ENCODE data around the gene HOGA1.
"Not testable (repeated sequence)": the region's sequence is repeated elsewhere in the genome, so short reads cannot be mapped to it uniquely, and the experiment has no call there.

The HOGA1 gene

DNA sequence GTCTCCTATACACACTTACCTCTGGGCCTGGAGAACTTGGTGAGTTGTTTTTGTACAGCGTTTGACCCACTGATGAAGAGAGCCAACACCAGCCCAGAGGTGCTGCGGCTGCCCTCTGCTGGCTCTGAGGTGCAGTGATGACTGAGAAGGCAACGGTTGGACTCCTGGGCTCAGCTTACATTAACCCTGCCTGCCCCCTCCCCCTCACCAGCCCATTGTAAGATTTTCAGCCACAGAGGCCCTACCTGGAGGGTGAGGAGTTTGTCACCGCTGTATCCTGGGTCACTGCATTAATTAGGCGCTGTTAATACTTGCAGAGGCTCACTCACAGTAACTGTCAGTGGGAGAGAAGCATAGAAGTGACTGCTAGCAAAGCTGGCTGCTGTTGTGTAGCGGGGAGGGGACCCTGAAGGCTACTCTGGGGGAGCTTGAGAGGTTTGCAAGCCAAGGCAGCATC lies 30.6 kb upstream of the HOGA1 start:
- peak; percentile 50 for DNase-seq (ENCODE audit: extremely low spot score, insufficient read length, low read depth)
- FAIRE-seq: peak; percentile 88

DNA sequence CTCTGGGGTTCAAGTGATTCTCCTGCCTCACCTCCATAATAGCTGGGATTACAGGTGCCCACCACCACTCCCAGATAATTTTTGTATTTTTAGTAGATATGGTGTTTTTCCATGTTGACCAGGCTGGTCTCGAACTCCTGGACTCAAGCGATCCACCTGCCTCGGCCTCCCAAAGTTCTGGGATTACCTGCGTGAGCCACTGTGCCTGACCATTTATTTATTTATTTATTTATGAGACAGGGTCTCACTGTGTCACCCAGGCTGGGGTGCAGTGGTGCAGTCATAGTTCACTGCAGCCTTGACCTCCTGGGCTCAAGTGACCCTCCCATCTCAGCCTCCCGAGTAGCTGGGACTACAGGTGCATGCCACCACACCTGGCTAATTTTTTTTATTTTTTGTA lies 29.9 kb upstream of the HOGA1 start:
- FAIRE-seq; DNase-seq (ENCODE audit: extremely low spot score, insufficient read length, low read depth): not testable (repeated sequence)

DNA sequence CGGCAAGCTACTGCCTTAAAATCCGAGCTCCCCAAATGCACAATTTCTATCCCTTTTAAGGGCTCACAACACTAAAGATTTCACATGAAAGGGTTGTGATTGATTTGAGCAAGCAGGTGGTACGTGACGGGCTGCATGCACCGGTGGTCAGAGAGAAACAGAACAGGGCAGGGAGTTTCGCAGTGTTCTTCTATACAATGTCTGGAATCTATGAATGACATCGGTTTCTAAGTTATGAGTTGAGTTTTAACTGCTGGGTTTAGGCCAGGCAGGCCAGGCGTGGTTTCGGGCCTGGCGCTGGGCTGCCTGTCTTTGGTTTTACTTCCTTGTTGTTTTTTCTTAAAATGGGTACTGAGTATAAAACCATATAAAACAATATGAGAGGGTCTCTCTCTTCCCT lies 28.6 kb upstream of the HOGA1 start:
- not testable (repeated sequence) for DNase-seq (ENCODE audit: extremely low spot score, insufficient read length, low read depth)
- FAIRE-seq: peak; percentile 74

DNA sequence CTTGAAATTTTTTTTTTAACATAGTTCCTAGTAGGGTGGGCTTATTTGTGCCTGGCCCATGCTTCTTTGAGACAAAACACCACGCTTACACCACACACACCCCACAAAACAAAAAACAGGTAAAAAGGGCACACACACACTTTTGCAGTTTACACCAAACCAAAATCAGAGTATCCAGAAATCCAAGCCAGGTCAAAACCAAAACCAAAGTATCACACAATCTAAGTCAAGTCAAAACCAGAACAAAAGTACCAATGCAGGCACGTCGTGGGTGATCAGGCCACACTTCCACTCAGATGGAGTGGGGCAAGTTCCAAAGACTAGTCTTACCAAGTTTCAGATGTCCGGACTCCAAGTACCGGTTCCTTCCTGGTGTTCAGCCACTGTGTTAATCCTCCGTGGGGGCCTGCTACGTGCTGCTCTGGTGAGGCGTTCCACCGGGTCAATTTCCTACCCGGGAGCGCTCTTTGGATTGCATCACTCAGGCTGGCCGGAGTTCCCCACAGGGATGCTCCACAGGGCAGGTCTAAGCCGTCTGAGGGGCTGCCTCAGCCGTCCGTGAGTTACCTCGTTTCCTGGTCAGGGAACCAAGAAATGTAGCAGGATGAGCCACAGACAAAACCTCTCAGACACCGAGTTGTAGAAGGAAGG lies 23.3 kb upstream of the HOGA1 start:
- FAIRE-seq; DNase-seq (ENCODE audit: extremely low spot score, insufficient read length, low read depth): not testable (repeated sequence)

DNA sequence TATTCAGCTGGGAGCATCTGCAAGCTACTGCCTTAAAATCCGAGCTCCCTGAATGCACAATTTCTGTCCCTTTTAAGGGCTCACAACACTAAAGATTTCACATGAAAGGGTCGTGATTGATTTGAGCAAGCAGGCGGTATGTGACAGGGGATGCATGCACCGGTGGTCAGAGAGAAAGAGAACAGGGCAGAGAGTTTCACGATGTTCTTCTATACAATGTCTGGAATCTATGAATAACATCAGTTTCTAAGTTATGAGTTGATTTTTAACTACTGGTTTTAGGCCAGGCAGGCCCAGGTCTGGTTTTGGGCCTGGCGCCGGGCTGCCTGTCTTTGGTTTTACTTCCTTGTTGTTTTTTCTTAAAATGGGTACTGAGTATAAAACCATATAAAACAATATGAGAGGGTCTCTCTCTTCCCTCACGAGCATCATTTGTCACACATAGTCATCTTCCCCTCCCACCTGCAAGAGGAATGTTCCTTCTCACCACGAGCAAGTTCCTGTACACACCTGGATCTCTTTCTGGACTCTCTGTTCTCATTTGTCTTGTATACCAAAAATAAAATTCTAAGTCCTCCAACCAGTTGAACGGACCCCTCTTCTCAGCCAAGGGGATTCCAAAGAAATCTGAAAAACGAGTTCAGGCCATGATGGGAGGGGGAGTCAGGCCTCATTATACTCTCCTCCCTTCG lies 22.7 kb upstream of the HOGA1 start:
- peak; percentile 33 for FAIRE-seq
- DNase-seq (ENCODE audit: extremely low spot score, insufficient read length, low read depth): not testable (repeated sequence)

DNA sequence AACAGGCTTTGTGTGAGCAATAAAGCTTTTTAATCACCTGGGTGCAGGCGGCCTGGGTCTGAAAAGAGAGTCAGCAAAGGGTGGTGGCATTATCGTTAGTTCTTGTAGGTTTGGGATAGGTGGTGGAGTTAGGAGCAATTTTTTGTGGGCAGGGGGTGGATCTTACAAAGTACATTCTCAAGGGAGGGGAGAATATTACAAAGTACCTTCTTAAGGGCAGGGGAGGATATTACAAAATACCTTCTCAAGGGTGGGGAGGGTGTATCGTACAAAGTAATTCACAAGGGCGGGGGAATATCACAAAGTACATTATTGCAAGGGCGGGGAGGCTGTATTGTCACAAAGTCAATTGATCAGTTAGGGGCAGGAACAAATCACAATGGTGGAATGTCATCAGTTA lies 21.9 kb upstream of the HOGA1 start:
- not testable (repeated sequence) for FAIRE-seq; DNase-seq (ENCODE audit: extremely low spot score, insufficient read length, low read depth)

DNA sequence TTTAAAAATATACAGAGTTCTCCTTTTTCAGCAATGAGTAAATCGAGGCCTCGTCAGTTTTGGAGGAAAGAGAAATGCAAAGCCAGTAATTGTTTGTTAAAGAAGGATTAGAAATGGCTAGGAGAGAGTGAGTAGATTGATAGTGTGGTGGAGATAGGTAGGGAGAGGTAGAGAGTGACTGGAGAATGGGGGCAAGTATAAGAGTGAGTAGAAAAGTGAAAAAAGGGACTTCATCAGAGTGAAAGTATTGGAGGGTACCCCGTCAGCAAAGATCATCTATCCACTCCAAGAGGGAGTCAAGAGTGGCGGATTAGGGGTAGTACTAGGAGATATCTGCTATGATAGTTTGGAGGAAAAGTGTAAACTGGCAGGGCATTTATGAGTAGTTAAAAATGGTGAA lies 20.9 kb upstream of the HOGA1 start:
- DNase-seq (ENCODE audit: extremely low spot score, insufficient read length, low read depth) (no peak), FAIRE-seq (no peak)

DNA sequence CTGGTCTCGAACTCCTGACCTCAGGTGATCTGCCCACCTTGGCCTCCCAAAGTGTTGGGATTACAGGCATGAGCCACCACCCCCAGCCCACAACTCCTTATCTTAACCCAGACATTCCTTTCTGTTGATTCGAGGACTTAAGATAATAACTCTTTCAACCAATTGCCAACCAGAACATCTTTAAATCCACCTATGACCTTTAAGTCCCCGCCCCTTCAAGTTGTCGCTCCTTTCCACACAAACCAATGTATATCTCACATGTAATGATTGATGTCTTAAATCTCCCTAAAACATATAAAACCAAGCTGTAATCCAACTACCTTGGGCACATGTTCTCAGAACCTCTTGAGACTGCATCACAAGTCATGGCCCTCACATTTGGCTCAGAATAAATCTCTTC lies 19.4 kb upstream of the HOGA1 start:
- no peak for DNase-seq (ENCODE audit: extremely low spot score, insufficient read length, low read depth)
- no peak for FAIRE-seq

DNA sequence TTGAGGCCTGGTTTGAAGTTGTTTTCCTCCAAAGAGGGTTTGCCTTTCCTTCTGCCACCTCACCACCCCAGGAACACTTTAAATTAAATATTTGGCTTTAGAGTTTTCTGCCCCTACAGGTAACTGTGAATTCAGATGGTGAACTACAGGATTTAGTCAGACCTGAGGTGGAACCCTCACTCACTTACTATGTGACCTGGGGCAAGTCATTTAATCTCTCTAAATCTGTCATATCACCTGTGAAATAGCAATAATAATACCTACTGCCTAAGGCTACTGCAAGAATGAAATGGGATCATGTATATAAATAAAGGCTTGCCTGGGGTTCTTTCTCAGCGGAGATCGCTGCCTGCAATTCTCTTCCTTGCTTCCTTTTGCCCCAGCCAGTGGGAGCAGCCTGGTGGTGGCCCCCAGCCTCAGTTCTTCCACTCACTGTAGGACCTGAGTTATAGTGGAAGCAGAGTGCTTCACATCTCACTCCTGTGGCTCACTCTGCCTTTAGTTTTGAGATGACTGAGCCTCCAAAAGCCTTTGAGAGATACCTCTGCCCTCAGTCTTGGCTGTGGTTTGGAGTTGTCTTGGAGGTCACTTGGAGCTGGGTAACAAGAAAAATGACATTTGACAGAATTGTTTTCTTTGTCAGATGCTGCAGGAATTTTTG lies 17.7 kb upstream of the HOGA1 start:
- no peak for FAIRE-seq
- DNase-seq (ENCODE audit: extremely low spot score, insufficient read length, low read depth): no peak

DNA sequence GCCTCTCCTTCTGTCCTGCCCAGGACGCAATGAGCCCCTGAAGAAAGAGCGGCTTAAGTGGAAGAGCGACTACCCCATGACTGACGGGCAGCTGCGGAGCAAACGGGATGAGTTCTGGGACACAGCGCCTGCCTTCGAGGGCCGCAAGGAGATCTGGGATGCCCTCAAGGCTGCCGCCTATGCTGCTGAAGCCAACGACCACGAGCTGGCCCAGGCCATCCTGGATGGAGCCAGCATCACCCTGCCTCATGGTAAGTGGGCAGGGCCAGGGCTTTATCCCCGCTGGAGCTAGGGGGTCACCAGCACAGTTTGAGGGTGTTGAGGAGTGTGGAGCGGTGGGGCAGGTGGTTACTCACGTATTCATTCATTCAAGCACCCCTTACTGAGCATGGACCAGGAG lies 16.3 kb upstream of the HOGA1 start:
- DNase-seq (ENCODE audit: extremely low spot score, insufficient read length, low read depth): no peak
- FAIRE-seq: no peak

DNA sequence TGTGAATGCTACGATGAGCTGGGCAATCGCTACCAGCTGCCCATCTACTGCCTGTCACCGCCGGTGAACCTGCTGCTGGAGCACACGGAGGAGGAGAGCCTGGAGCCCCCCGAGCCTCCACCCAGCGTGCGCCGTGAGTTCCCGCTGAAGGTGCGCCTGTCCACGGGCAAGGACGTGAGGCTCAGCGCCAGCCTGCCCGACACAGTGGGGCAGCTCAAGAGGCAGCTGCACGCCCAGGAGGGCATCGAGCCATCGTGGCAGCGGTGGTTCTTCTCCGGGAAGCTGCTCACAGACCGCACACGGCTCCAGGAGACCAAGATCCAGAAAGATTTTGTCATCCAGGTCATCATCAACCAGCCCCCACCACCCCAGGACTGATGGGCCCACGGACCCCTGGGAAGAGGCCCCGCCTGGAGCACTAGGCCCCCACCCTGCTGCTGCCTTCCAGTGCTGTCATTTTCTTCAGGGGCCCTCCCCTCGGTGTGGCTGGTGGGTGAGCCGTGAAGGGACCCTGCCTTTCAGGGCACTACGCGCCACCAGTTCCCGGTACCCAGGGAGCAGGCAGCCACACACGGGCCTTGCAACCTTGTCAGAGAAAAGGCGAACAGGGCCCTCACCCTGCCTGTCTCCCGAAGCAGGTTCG lies 13.9 kb upstream of the HOGA1 start:
- no peak for FAIRE-seq
- no peak for DNase-seq (ENCODE audit: extremely low spot score, insufficient read length, low read depth)

DNA sequence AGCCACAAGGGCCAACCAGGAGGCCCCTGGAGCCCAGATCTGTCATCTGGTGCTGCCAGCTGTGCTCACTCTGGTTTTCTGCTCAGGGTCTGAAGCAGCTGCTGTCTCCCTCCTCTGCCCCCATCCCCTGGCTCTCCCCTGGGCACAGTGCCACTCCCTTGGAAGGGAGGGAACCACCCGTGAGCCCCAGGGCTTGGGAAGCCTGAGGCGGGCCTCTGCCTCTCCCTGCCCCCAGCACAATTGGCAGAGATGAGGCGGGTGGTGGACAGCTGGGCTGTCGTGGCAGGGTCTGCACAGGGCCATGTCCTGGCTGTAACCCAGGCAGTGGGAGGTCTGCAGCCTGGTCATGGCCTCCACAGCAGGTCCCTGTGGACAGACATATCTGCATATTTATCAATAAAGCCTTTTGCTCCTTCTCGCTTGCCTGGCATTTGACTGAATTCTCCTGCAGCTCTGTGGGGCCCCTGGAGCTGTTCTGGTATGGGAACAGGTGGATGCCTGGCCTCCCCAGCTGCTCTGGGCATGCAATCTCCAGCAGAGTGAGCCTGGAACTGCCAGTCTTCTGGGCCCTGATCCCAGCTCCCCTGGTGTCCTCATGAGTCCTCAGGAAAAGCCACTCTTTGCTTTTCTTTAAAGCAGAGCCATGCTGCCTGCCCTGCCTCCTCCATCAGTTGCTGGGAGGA lies 13.3 kb upstream of the HOGA1 start:
- no peak for DNase-seq (ENCODE audit: extremely low spot score, insufficient read length, low read depth)
- FAIRE-seq: no peak

DNA sequence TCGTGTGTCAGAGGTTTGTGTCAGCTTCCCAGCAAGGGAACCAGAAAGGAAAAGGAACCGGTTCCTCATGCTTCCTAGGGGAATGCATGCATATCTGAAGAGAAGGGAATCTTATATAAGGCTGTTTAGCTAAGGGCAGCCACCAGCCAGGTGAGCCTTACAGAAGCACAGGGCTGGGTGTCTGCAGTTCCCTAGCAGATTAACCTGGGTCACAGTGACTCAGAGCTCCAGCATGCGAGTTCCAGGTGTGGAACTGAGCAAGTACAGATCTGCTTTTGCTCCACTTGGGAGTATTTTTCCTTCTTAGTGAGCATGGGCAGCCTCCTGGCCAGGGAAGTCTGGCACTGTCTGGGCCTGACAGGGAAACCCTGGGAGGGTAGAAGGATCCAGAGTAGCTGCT lies 12.6 kb upstream of the HOGA1 start:
- no peak for DNase-seq (ENCODE audit: extremely low spot score, insufficient read length, low read depth)
- FAIRE-seq: no peak

DNA sequence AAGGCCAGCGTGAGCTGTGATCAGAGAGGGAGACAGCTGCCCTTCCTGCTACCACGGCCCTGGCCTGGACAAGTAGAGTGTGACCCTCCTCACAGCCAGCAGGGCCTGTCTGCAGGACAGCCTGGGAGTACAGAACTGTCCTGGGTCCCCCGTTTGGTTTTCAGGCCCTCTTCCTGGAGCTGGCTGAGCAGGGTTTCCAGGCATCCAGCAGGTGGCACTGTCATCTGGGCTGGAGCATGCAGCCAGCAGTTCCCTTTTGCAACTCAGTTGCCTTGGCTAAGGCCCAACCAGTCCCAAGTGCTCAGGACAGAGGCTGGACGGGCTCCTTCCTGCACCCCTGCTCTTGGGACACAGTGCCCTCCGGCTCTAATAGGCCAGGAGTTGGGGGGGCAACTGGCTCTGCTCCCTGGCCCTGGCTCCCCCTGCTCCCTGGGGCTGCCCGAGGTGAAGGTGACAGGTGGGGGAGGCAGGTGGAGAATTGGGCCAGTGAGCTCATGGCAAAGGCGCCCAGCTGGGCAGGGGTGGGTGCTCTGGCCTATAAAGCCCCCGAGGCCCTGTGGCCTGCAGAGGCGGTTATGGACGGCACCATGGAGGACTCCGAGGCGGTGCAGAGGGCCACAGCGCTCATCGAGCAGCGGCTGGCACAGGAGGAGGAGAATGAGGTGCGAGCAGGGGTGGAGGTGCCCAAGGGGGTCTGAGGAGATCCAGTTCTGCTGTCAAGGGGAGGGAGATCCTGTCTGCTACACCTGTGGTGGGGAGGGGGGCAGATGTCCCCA lies 11.8 kb upstream of the HOGA1 start, which contains the start of gene ANKRD2:
TSS of gene ANKRD2 (plus strand) at position 566 of the 776 bp plus-strand sequence. CDS start at position 576, 10 bp downstream.
- peak; percentile 90 for FAIRE-seq
- peak; percentile 71 for DNase-seq (ENCODE audit: extremely low spot score, insufficient read length, low read depth)

DNA sequence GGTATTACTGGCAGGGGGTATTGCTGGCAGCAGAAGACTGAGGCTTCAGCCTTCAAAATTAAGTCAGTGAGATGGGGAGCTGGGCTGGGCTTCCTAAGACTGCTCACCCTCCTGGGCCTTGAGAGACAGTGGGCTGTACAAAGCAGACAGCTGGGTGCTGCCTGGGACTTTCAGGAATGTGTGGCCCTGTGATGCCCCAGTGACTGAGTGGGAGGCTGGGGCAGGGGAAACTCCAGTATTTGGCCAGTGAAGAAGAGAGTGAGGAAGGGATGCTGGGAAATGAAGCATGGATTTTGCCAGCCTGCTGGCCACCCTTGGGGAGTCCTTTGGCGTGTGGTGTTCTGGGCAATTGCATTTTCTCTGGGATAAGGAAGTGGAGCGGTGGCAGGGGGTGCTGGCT lies 11.2 kb upstream of the HOGA1 start:
- DNase-seq (ENCODE audit: extremely low spot score, insufficient read length, low read depth): no peak
- no peak for FAIRE-seq

DNA sequence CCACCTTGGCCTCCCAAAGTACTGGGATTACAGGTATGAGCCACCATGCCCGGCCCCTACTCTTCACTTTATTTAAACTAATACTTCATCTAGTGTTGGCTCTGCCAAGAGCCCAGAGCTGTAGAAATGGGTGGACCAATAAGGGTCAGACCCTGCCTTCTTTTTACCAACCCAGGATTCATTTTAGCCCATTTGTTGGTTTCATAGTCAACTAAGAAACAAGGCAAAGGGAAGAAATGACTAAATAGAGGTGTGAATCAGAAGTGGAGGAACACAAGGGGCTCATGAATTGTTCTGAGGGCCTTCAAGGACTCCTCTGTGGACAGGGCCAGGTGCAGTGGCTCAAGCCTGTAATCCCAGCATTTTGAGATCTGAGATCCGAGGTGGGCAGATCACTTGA lies 10.5 kb upstream of the HOGA1 start:
- FAIRE-seq: no peak

DNA sequence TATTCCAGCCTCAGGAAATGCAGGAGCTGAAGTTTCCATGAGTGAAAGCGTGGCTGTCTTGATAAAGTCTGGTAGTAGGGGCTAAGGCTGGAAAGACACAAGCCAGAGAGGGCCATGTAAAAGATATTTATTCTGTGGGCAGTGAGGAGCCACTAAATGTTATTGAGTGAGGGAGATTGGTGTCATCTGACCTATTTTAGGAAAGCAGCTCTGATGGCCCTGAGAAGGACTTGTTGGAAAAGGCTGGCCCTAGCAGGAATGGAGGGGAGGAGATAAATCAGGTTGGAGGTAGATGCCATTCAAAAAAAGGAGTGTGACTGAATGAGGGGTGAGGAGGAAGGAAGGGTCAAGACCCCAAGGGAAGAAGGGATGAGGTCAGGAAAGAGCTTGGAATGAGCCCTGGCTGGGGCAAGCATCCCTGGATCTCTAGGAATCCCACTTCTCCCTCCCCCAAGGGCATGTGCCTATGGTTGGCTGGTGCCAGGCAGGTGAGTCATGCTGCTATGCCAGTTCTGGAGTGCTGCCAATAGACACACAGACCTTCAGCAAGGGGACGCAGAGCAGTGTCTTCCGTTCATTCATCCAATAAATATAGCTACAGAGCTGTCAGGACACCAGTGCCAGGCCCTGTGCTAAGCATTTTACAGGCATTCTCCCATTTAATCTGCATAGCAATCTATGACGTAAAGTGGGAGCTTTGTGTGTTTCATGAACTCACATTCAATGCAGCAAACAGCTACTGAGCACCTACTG lies 9.6 kb upstream of the HOGA1 start:
- no peak for DNase-seq (ENCODE audit: extremely low spot score, insufficient read length, low read depth)
- no peak for FAIRE-seq

More for the DNA sequence above, 10.5 kb upstream of the HOGA1 start:
- no peak for DNase-seq (ENCODE audit: extremely low spot score, insufficient read length, low read depth)

DNA sequence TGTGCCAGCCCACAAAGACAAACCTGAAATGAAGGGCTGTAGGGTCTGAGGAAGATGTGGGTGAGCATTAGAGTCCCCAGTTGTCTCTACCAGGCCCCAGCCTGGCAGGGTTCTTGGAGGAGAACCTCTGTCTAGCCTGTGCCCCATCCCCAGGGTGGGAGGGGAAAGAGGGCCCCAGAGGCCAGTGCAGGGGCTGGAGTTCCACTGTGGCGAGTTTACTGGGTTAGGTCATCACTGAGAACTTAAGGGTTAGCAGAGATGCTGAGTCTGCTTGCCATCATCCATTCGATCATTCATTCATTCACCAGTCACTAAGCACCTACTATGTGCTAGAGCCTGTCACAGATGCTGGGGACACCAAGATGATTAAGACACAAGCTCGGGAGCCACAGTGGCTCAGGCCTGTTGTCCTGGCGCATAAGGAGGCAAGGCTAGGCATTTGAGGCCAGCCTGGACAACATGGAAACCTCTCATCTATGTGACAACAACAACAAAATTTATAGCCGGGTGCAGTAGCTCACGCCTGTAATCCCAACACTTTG lies 9.0 kb upstream of the HOGA1 start:
- FAIRE-seq (no peak), DNase-seq (ENCODE audit: extremely low spot score, insufficient read length, low read depth) (no peak)
